PC-3 (cell line): Measurements from ENCODE around the gene KDR. TPM values are rescaled to one million over a fixed set of nuclear protein-coding genes. Genes with fewer than 3 reads are reported as not detected.
A peak's percentile ranks its signal among the peaks of the same experiment; 100 is the strongest.

Experiments used
- ATAC-seq: fragments of 200-7000 bp; cut with Tn5 transposase; 2 replicates; pipeline ENCODE4 v1.9.1; 2020; ENCODE audit warnings: mild to moderate bottlenecking, moderate library complexity
- BruUV-seq: library from RNA; stranded (reverse); fragments of 400-500 nt; replicated peaks from 2 replicates; lab custom pipeline; 2021; lab: Mats Ljungman, UMichigan
- CTCF ChIA-PET: fragments of 300-600 bp; sonication (Branson Sonifier 250); formaldehyde crosslinking; loops from one replicate; lab custom pipeline; 2022; ENCODE audit warnings: antibody characterized with exemption; lab: Charles Lee
- POLR2A ChIA-PET: fragments of 300-600 bp; sonication (Branson Sonifier 250); formaldehyde crosslinking; loops from one replicate; lab custom pipeline; 2022; ENCODE audit warnings: antibody characterized with exemption; ENCODE audit not compliant: unreplicated experiment; lab: Charles Lee
- DNase-seq: peaks from one replicate; pipeline ENCODE4 v3.0.0-alpha.2; 2015
- H2AFZ ChIP-seq: fragments of 300-600 bp; sonication (generic); 2 replicates; pipeline ENCODE4 v1.6.0; 2016; ENCODE audit warnings: antibody characterized with exemption, low read length
- H3F3A ChIP-seq: fragments of 300-600 bp; sonication (generic); one replicate; pipeline ENCODE4 v1.6.0; 2017; ENCODE audit warnings: antibody characterized with exemption, low read length, control low read depth, mild to moderate bottlenecking; ENCODE audit not compliant: unreplicated experiment
- H3K27ac ChIP-seq: fragments of 300-600 bp; sonication (generic); 2 replicates; pipeline ENCODE4 v1.5.1; 2016; ENCODE audit warnings: mild to moderate bottlenecking, low read length
- H3K27me3 ChIP-seq: fragments of 300-600 bp; sonication (generic); 2 replicates; pipeline ENCODE4 v1.6.1; 2016; ENCODE audit warnings: low read length, mixed read lengths
- H3K36me3 ChIP-seq: fragments of 300-600 bp; sonication (generic); 2 replicates; pipeline ENCODE4 v1.6.1; 2016; ENCODE audit warnings: low read depth, mixed run types, low read length, mixed read lengths
- H3K4me1 ChIP-seq: fragments of 300-600 bp; sonication (generic); 2 replicates; pipeline ENCODE4 v1.5.1; 2016; ENCODE audit warnings: low read length; ENCODE audit not compliant: insufficient read depth
- H3K4me2 ChIP-seq: fragments of 300-600 bp; sonication (generic); 2 replicates; pipeline ENCODE4 v1.6.0; 2016; ENCODE audit warnings: low read length
- H3K4me3 ChIP-seq: fragments of 300-600 bp; sonication (generic); 2 replicates; pipeline ENCODE4 v1.5.1; 2016; ENCODE audit warnings: mild to moderate bottlenecking, low read length, mixed read lengths
- H3K79me2 ChIP-seq: fragments of 300-600 bp; sonication (generic); 2 replicates; pipeline ENCODE4 v1.6.1; 2017; ENCODE audit warnings: low read length, mixed read lengths
- H3K9ac ChIP-seq: fragments of 300-600 bp; sonication (generic); 2 replicates; pipeline ENCODE4 v1.6.0; 2016; ENCODE audit warnings: mild to moderate bottlenecking, low read length
- H3K9me2 ChIP-seq: fragments of 300-600 bp; sonication (generic); replicated peaks from 2 replicates; pipeline ENCODE4 v1.6.1; 2016; ENCODE audit warnings: mixed run types, low read length, mixed read lengths
- H3K9me3 ChIP-seq: fragments of 300-600 bp; sonication (generic); 2 replicates; pipeline ENCODE4 v1.6.1; 2016; ENCODE audit warnings: low read length, mixed read lengths
- H4K20me1 ChIP-seq: fragments of 300-600 bp; sonication (generic); 2 replicates; pipeline ENCODE4 v1.6.1; 2016; ENCODE audit warnings: low read length, mixed read lengths
- EZH2 ChIP-seq: fragments of 300-600 bp; sonication (generic); IDR thresholded peaks from one replicate; pipeline ENCODE4 v1.6.1; 2017; ENCODE audit warnings: antibody characterized with exemption, mild to moderate bottlenecking, low read length; ENCODE audit not compliant: unreplicated experiment
- EZH2phosphoT487 ChIP-seq: fragments of 300-600 bp; sonication (generic); IDR thresholded peaks from 2 replicates; pipeline ENCODE4 v1.6.1; 2018; ENCODE audit warnings: mild to moderate bottlenecking, antibody characterized with exemption, low read length, borderline replicate concordance
- intact Hi-C: fragments of 100-400 bp; cut with micrococcal nuclease; formaldehyde crosslinking; loops from 2 replicates; pipeline ENCODE4 v1.9.0; 2023
- total RNA-seq: library from RNA; depleted of rRNA; stranded (reverse); fragments of >200 nt; gene quantifications from 2 replicates; pipeline ENCODE4 v1.2.3, GENCODE V29; 2014
- TF ChIP-seq, protein P1 (sequence below): fragments of 300-600 bp; sonication (generic); conservative IDR thresholded peaks from 2 replicates; pipeline ENCODE4 v1.5.1; 2017; ENCODE audit warnings: antibody characterized with exemption, low read depth, mild to moderate bottlenecking, low read length

Gene KDR
- total RNA-seq, 1 experiment from 2014 or later: 0.66 TPM

DNA sequence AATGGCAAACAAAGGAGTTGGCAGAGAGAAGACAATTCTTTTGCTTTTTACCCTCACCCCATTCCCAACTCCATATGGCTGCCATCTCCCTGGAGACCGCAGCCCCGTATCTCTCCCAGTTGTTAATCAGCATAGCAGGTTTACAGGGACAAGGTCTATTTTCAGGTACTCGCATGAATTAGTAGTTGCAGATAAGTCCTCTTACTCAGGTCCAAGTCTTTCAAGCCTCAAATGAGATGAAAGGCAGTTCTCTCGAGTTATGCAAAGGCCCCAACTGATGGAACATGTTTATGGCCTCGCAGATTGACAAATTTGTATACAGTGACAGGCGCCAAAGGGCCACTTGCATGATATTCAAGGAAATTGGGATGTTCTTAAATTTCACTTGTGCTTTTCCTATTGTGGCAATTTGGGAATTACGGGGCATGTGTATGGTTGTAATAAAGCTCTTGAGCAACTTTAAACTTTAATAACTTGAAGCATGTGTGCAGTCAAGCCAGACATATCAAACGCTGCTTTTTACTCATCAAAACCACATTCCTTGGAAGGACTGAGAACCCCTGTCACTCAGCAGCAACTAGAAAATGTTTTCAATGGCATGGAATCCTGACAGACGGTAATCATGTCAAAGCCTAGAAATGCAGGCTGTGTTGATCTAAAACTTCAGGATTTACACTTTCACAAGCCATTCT, 45.1 kb downstream of the KDR start:
- POLR2A ChIA-PET: no interaction called here
- Histone ChIP-seq H3K4me3 (no peak overlapping the region), H2AFZ (no peak overlapping the region), H3K79me2 (no peaks in the 10 kb centered on the region), H3K9me3 (no peaks in the 10 kb centered on the region), H3K36me3 (no peaks in the 10 kb centered on the region), H3K27ac (no peak overlapping the region), H3K4me1 (peaks cover 4% of the 10 kb centered on the region; the same call in 1 of the 2 replicates), H3K4me2 (no peak overlapping the region), H4K20me1 (no peaks in the 10 kb centered on the region), H3F3A (no peaks in the 10 kb centered on the region), H3K27me3 (peaks cover 36% of the 10 kb centered on the region), H3K9ac (no peak overlapping the region), H3K9me2 (no peaks in the 10 kb centered on the region)
- CTCF ChIA-PET: no interaction called here
- no TSS peak for BruUV-seq
- DNase-seq (no peak), ATAC-seq (no peak)
- TF ChIP-seq EZH2phosphoT487: no peak
- TF ChIP-seq EZH2: no peak
- TF ChIP-seq, protein P1, sequence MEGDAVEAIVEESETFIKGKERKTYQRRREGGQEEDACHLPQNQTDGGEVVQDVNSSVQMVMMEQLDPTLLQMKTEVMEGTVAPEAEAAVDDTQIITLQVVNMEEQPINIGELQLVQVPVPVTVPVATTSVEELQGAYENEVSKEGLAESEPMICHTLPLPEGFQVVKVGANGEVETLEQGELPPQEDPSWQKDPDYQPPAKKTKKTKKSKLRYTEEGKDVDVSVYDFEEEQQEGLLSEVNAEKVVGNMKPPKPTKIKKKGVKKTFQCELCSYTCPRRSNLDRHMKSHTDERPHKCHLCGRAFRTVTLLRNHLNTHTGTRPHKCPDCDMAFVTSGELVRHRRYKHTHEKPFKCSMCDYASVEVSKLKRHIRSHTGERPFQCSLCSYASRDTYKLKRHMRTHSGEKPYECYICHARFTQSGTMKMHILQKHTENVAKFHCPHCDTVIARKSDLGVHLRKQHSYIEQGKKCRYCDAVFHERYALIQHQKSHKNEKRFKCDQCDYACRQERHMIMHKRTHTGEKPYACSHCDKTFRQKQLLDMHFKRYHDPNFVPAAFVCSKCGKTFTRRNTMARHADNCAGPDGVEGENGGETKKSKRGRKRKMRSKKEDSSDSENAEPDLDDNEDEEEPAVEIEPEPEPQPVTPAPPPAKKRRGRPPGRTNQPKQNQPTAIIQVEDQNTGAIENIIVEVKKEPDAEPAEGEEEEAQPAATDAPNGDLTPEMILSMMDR: no peak
- intact Hi-C loops: no loop called here

DNA sequence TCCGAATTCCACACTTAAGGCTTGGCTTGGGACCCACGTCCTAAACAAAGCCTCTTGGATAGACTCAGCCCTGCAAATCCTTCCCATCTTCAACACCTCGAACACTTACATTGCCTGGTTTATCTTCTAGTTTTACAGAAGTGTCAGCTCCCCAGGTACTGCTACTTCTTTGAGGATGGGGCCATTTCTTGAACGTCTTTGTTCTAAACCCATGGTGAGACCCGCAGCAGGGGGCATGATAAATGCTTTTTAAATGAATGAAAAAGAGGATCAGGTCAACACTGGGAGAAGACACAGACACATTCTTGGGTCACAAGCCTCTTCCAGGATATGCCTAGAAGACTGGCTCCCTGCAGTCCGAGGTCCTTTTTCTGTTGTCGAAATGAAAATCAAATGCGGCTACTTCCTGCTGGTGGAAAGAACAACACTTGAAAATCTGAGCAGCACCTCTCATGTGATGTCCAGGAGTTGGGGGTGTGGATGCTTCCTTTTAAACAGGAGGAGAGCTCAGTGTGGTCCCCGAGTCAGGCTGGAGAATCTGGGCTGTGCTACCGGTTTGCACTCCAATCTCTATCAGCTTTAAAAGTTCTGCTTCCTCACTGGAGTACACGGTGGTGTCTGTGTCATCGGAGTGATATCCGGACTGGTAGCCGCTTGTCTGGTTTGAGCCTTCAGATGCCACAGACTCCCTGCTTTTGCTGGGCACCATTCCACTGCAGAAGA, 45.8 kb downstream of the KDR start:
- CTCF ChIA-PET: no interaction called here
- peaks cover 36% of the 10 kb centered on the region for H3K27me3 ChIP-seq
- intact Hi-C loops: loop anchor here (10.0 kb wide), 1 partner anchor 55 kb away; no protein-coding TSS in a partner anchor
- no peak for ATAC-seq
- no TSS peak for BruUV-seq
- H3K4me2 ChIP-seq: peak overlapping the region; percentile 21
- no peak for DNase-seq
- H3K27ac ChIP-seq: no peak overlapping the region
- TF ChIP-seq, protein P1: no peak
- TF ChIP-seq EZH2phosphoT487: no peak
- no peak for TF ChIP-seq EZH2
- no peaks in the 10 kb centered on the region for H3K36me3 ChIP-seq
- no peak overlapping the region for H3K9ac ChIP-seq
- POLR2A ChIA-PET: no interaction called here
- peak overlapping the region; percentile 1; the same call in 1 of the 2 replicates for H2AFZ ChIP-seq
- peaks cover 4% of the 10 kb centered on the region; the same call in 1 of the 2 replicates for H3K4me1 ChIP-seq
- H3K4me3 ChIP-seq: no peak overlapping the region
- H3K9me2 ChIP-seq: no peaks in the 10 kb centered on the region
- no peaks in the 10 kb centered on the region for H4K20me1 ChIP-seq
- H3K79me2 ChIP-seq: no peaks in the 10 kb centered on the region
- H3K9me3 ChIP-seq: no peaks in the 10 kb centered on the region
- H3F3A ChIP-seq: no peaks in the 10 kb centered on the region
